Measurements from ENCODE around the gene TENT4A. TPM values are rescaled to one million over a fixed set of nuclear protein-coding genes. Genes with fewer than 3 reads are reported as not detected.

TENT4A gene
- total RNA-seq, 1 donor from 2014 or later, result 21.6 TPM

- Mint-ChIP-seq H3K36me3 (ENCODE audit: unreplicated experiment) (no peaks in the 10 kb centered on the region), H3K9me3 (ENCODE audit: unreplicated experiment) (no peaks in the 10 kb centered on the region), H3K4me3 (ENCODE audit: unreplicated experiment) (no peak overlapping the region), H3K4me1 (ENCODE audit: unreplicated experiment) (peaks cover 6% of the 10 kb centered on the region), H3K27ac (ENCODE audit: unreplicated experiment) (no peak overlapping the region), H3K27me3 (ENCODE audit: unreplicated experiment) (peaks cover 37% of the 10 kb centered on the region)
- TF ChIP-seq CTCF (IDR thresholded peaks at IDR 0.05), result no peak
- DNase-seq (ENCODE audit: extremely low spot score, unreplicated experiment), result no peak
Measured at GRCh38 chr5:6698696-6699095, 14.5 kb upstream of the TENT4A start.

DNA sequence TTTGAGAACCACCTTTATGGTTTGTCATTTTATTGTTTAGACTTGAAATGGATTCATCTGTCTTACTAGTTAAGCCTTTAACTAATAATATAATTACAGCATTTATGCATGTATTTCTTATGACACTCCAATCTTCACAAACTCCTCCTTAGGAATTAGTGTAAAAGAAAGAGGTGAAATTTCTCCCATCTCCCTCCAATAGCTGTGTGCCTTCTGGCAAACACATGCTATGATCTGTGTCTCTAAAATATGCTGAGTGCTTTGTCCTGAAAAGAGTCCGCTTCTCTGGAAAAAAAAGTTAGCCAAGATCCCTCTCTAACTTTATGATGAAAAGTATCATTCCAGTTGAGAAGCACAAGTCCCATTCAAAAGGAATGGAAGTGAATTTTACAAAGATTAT is 13.9 kb upstream of the TENT4A start:
- Mint-ChIP-seq H3K9me3 (ENCODE audit: unreplicated experiment) (no peaks in the 10 kb centered on the region), H3K4me1 (ENCODE audit: unreplicated experiment) (peaks cover 13% of the 10 kb centered on the region), H3K27me3 (ENCODE audit: unreplicated experiment) (peaks cover 31% of the 10 kb centered on the region), H3K36me3 (ENCODE audit: unreplicated experiment) (no peaks in the 10 kb centered on the region), H3K27ac (ENCODE audit: unreplicated experiment) (no peak overlapping the region), H3K4me3 (ENCODE audit: unreplicated experiment) (no peak overlapping the region)
- no peak for DNase-seq (ENCODE audit: extremely low spot score, unreplicated experiment)
- TF ChIP-seq CTCF (IDR thresholded peaks at IDR 0.05), result no peak

GRCh38 chr5:6700074-6700684 is 13.1 kb upstream of the TENT4A start:
- peaks cover 21% of the 10 kb centered on the region for H3K4me1 Mint-ChIP-seq (ENCODE audit: unreplicated experiment)
- no peak for DNase-seq (ENCODE audit: extremely low spot score, unreplicated experiment)
- no peak overlapping the region for H3K27ac Mint-ChIP-seq (ENCODE audit: unreplicated experiment)
- no peaks in the 10 kb centered on the region for H3K9me3 Mint-ChIP-seq (ENCODE audit: unreplicated experiment)
- H3K27me3 Mint-ChIP-seq (ENCODE audit: unreplicated experiment), result peaks cover 27% of the 10 kb centered on the region
- no peak overlapping the region for H3K4me3 Mint-ChIP-seq (ENCODE audit: unreplicated experiment)
- TF ChIP-seq CTCF (IDR thresholded peaks at IDR 0.05), result no peak
- H3K36me3 Mint-ChIP-seq (ENCODE audit: unreplicated experiment), result no peaks in the 10 kb centered on the region

GRCh38 chr5:6700685-6701355 is 12.4 kb upstream of the TENT4A start:
- no peak for DNase-seq (ENCODE audit: extremely low spot score, unreplicated experiment)
- H3K27me3 Mint-ChIP-seq (ENCODE audit: unreplicated experiment), result peaks cover 25% of the 10 kb centered on the region
- H3K4me1 Mint-ChIP-seq (ENCODE audit: unreplicated experiment), result peaks cover 28% of the 10 kb centered on the region
- TF ChIP-seq CTCF (IDR thresholded peaks at IDR 0.05), result no peak
- H3K9me3 Mint-ChIP-seq (ENCODE audit: unreplicated experiment), result no peaks in the 10 kb centered on the region
- no peak overlapping the region for H3K4me3 Mint-ChIP-seq (ENCODE audit: unreplicated experiment)
- H3K27ac Mint-ChIP-seq (ENCODE audit: unreplicated experiment), result no peak overlapping the region
- no peaks in the 10 kb centered on the region for H3K36me3 Mint-ChIP-seq (ENCODE audit: unreplicated experiment)

- no peak overlapping the region for H3K4me3 Mint-ChIP-seq (ENCODE audit: unreplicated experiment)
- H3K27ac Mint-ChIP-seq (ENCODE audit: unreplicated experiment), result no peak overlapping the region
- H3K9me3 Mint-ChIP-seq (ENCODE audit: unreplicated experiment), result no peaks in the 10 kb centered on the region
- H3K4me1 Mint-ChIP-seq (ENCODE audit: unreplicated experiment), result peaks cover 34% of the 10 kb centered on the region
- H3K27me3 Mint-ChIP-seq (ENCODE audit: unreplicated experiment), result peaks cover 23% of the 10 kb centered on the region
- TF ChIP-seq CTCF (IDR thresholded peaks at IDR 0.05), result no peak
- no peak for DNase-seq (ENCODE audit: extremely low spot score, unreplicated experiment)
- H3K36me3 Mint-ChIP-seq (ENCODE audit: unreplicated experiment), result no peaks in the 10 kb centered on the region
Measured at GRCh38 chr5:6701491-6701890, 11.7 kb upstream of the TENT4A start.

Data from osteocyte (in vitro differentiated cells).